ENCODE measurements around the gene KIF5A. TPM values are rescaled to one million over a fixed set of nuclear protein-coding genes. Genes with fewer than 3 reads are reported as not detected.

KIF5A gene
- total RNA-seq, 2 donors from 2014 or later = 0.81 to 2.7 TPM

DNA sequence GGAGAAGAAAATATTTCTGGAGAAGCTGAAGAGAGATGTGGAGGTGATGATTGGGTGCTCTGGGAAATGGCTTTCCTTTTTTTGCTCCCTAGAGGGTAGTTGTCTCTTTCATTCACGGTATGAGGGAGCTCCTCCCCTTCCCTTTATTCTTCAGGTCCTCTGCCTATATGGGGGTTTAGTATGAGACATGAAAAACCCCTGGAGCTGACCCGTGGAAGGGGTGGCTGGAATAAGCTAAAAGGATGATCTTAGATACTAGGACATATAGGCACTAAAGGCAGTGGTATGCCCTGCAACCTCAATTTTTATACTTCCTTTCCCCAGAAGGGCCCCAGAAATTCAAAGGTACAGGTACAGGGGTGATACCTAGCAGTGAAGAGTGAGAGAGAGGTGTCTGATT lies 50.6 kb downstream of the KIF5A start:
- H3K9me3 ChIP-seq = no peaks in the 10 kb centered on the region
- H3K4me3 ChIP-seq = no peak overlapping the region
- TF ChIP-seq, protein P1, sequence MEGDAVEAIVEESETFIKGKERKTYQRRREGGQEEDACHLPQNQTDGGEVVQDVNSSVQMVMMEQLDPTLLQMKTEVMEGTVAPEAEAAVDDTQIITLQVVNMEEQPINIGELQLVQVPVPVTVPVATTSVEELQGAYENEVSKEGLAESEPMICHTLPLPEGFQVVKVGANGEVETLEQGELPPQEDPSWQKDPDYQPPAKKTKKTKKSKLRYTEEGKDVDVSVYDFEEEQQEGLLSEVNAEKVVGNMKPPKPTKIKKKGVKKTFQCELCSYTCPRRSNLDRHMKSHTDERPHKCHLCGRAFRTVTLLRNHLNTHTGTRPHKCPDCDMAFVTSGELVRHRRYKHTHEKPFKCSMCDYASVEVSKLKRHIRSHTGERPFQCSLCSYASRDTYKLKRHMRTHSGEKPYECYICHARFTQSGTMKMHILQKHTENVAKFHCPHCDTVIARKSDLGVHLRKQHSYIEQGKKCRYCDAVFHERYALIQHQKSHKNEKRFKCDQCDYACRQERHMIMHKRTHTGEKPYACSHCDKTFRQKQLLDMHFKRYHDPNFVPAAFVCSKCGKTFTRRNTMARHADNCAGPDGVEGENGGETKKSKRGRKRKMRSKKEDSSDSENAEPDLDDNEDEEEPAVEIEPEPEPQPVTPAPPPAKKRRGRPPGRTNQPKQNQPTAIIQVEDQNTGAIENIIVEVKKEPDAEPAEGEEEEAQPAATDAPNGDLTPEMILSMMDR (IDR thresholded peaks at IDR 0.05) = no peak
- no peak overlapping the region for H3K27ac ChIP-seq
- ATAC-seq (ENCODE audit: insufficient number of reproducible peaks, low FRiP score, low read depth) (no peak), DNase-seq (ENCODE audit: low spot score) (no peak)
- peaks cover 0 to 15% of the 10 kb centered on the region in 2 donors for H3K4me1 ChIP-seq (ENCODE audit: control insufficient read depth in 1 of 2, low read depth in 2 of 2)
- no peaks in the 10 kb centered on the region for H3K27me3 ChIP-seq (replicated peaks; ENCODE audit: insufficient read depth)
- H3K36me3 ChIP-seq = peaks cover 47% of the 10 kb centered on the region

GRCh38 chr12:57602544-57602943 lies 52.7 kb downstream of the KIF5A start:
- Histone ChIP-seq H3K4me1 (ENCODE audit: control insufficient read depth in 1 of 2, low read depth in 2 of 2) (peaks cover 0 to 26% of the 10 kb centered on the region in 2 donors), H3K27ac (peak overlapping the region in 1 of 2 donors; percentile 97), H3K36me3 (peaks cover 44% of the 10 kb centered on the region), H3K27me3 (replicated peaks; ENCODE audit: insufficient read depth) (no peaks in the 10 kb centered on the region), H3K4me3 (no peak overlapping the region), H3K9me3 (no peaks in the 10 kb centered on the region)
- DNase-seq (ENCODE audit: low spot score) (no peak), ATAC-seq (ENCODE audit: insufficient number of reproducible peaks, low FRiP score, low read depth) (no peak)
- TF ChIP-seq, protein P1 (IDR thresholded peaks at IDR 0.05) = no peak

DNA sequence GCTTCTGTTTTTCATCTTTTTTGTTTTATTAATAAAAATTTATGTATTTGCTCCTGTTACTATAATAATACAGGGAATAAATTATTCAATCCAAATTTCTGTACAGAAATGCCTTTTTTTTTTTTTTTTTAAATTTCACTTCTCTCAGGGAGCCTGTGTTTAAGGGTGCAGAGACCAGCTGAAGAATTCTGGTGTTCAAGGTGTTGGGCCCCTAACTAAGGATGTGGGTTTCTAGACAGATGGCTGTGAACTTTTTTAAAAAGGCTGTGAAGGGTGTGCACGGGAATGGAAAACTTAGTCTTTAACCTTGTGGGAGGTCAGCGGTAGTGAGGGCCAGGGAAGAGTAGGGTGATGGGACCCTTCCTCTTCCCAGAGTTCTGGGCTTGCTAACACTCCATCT lies 53.5 kb downstream of the KIF5A start:
- ATAC-seq (ENCODE audit: insufficient number of reproducible peaks, low FRiP score, low read depth) = no peak
- Histone ChIP-seq H3K9me3 (no peaks in the 10 kb centered on the region), H3K4me1 (ENCODE audit: control insufficient read depth in 1 of 2, low read depth in 2 of 2) (peaks cover 0 to 26% of the 10 kb centered on the region in 2 donors), H3K4me3 (peak overlapping the region; percentile 78), H3K27me3 (replicated peaks; ENCODE audit: insufficient read depth) (no peaks in the 10 kb centered on the region), H3K27ac (peak overlapping the region; percentile 97 to 98), H3K36me3 (peaks cover 41% of the 10 kb centered on the region)
- TF ChIP-seq, protein P1 (IDR thresholded peaks at IDR 0.05) = no peak
- no peak for DNase-seq (ENCODE audit: low spot score)

DNA sequence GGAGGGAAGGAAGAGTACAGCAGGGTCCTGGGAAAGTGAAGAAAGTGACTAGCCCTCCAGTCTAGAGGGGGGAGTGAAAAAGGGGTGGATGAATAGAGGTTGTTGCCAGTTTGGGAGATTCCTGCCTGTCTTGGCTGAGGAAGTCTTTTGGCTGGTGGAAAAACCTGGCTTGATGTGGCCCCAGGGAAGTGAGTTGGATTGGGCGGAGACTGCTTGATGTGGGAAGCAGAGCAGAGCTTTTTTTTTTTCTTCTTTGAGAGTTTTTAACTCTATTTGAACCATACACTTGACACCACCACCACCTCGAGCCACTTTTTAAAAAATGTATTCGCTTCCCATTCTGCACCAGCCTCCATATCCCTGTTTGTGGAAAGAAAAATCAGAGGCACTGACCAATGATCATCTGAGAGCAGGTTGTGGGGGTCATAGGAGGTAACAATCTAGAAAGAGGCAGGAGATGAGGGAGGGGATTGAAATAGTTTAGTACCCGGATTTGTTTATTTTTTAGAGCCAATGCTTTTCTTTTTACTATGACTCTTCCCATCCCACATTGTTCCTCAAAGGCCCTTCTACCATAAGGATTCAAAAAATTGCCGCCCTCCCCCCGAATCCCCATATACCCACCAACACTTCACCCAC lies 54.1 kb downstream of the KIF5A start:
- Histone ChIP-seq H3K4me1 (ENCODE audit: control insufficient read depth in 1 of 2, low read depth in 2 of 2) (peaks cover 0 to 26% of the 10 kb centered on the region in 2 donors), H3K36me3 (peaks cover 38% of the 10 kb centered on the region)
- ATAC-seq (ENCODE audit: insufficient number of reproducible peaks, low FRiP score, low read depth) = peak; percentile 65

DNA sequence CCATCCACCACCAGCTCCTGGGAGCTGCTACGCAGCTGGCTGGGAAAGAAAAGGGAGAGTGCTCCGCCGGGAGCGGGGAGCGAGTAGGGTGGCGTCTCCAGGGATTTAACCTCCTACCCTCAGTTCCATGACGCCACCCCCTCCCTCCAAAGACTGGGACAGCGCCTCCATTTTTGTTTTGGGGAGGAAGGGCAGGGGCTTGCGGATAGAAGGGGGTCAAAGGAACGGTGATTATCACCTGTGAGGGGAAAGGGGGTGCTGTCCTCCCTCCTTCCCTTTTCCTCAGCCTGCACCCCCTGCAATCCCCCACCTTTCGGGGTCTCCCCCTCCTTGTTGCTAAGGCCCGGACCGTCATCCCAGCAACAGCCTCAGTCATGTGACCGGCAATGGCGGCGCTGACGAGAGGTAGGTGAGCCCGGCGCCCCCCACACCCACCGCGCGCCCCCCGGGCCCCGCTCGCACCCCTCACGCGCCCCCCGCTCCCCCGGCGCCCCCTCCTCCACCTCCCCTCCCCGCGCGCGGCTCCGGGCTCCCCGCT lies 54.7 kb downstream of the KIF5A start, which contains the start of gene DTX3:
Gene DTX3 (plus strand): TSS at position 371 of the 538 bp plus-strand sequence. CDS start 1,694 bp downstream, outside the sequence.
- peak; percentile 33 for ATAC-seq (ENCODE audit: insufficient number of reproducible peaks, low FRiP score, low read depth)
- peak within 1 kb of the TSS; percentile 97 to 98 for H3K27ac ChIP-seq
- peak within 1 kb of the TSS; percentile 78 for H3K4me3 ChIP-seq
- DNase-seq (ENCODE audit: low spot score) = no peak
- TF ChIP-seq, protein P1 (IDR thresholded peaks at IDR 0.05) = no peak
- no peaks in the 10 kb centered on the region for H3K27me3 ChIP-seq (replicated peaks; ENCODE audit: insufficient read depth)
- no peaks in the 10 kb centered on the region for H3K9me3 ChIP-seq
- peaks cover 0 to 31% of the 10 kb centered on the region in 2 donors for H3K4me1 ChIP-seq (ENCODE audit: control insufficient read depth in 1 of 2, low read depth in 2 of 2)
- H3K36me3 ChIP-seq = peaks cover 32% of the 10 kb centered on the region

More for the DNA sequence above, 54.1 kb downstream of the KIF5A start:
- no peaks in the 10 kb centered on the region for H3K9me3 ChIP-seq
- TF ChIP-seq, protein P1 (IDR thresholded peaks at IDR 0.05) = no peak
- H3K27me3 ChIP-seq (replicated peaks; ENCODE audit: insufficient read depth) = no peaks in the 10 kb centered on the region
- H3K27ac ChIP-seq = peak overlapping the region; percentile 97 to 98
- H3K4me3 ChIP-seq = peak overlapping the region; percentile 78
- DNase-seq (ENCODE audit: low spot score) = peak; percentile 43

Data from thoracic aorta (tissue), 2 donors.